OCI-LY1 (cell line): ENCODE results near the gene CNIH2.

ENCODE experiments used
- EZH2 ChIP-seq: fragments of 200-600 bp; sonication (generic), shearing (Covaris generic); IDR thresholded peaks from 2 replicates; pipeline ENCODE4 v1.8.0; 2017; ENCODE audit warnings: borderline replicate concordance, mixed run types, mild to moderate bottlenecking, antibody characterized with exemption, low read length, moderate library complexity, mixed read lengths
- TF ChIP-seq, protein P1 (sequence below): fragments of 200-600 bp; sonication (generic), shearing (Covaris generic); IDR thresholded peaks from 2 replicates; pipeline ENCODE4 v1.5.1; 2017; ENCODE audit warnings: mild to moderate bottlenecking, antibody characterized with exemption, low read length, moderate library complexity, mixed read lengths

DNA sequence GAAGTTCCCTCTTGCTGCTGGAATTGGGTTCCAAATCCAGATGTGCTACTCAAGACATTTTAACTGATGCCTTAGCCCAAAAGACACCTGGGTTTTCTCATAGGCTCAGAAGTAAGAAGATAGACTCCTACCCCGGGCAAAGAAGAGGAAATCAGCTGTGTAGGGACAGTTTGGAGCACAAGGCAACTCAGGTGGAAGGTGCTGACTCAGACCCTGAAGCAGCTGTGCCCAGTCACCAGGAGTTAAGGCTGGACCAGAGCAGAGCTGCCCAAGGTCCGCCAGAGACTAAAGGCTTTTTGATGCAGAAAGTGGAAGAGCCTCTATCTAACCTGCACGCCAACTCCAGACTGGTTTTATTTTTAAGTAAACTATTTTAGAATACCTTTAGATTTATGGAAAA is 30.2 kb upstream of the CNIH2 start:
- TF ChIP-seq, protein P1, sequence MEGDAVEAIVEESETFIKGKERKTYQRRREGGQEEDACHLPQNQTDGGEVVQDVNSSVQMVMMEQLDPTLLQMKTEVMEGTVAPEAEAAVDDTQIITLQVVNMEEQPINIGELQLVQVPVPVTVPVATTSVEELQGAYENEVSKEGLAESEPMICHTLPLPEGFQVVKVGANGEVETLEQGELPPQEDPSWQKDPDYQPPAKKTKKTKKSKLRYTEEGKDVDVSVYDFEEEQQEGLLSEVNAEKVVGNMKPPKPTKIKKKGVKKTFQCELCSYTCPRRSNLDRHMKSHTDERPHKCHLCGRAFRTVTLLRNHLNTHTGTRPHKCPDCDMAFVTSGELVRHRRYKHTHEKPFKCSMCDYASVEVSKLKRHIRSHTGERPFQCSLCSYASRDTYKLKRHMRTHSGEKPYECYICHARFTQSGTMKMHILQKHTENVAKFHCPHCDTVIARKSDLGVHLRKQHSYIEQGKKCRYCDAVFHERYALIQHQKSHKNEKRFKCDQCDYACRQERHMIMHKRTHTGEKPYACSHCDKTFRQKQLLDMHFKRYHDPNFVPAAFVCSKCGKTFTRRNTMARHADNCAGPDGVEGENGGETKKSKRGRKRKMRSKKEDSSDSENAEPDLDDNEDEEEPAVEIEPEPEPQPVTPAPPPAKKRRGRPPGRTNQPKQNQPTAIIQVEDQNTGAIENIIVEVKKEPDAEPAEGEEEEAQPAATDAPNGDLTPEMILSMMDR, result no peak
- no peak for TF ChIP-seq EZH2
